CD4-positive, alpha-beta T cell treated with Interleukin-6 for 4 hours (primary cell): ENCODE data around the gene ACSL5.

Experiments
- DNase-seq: peaks from one replicate; pipeline ENCODE4 v3.0.0-alpha.2; 2020; ENCODE audit warnings: mixed read lengths

Gene ACSL5

GRCh38 chr10:112373912-112374338, at the start of gene ACSL5:
Gene ACSL5 (plus strand): TSS chr10:112374116. CDS start chr10:112394947, 20,831 bp downstream.
- no peak for DNase-seq

- DNase-seq = no peak
Measured at GRCh38 chr10:112327678-112328077, 46.2 kb upstream of the ACSL5 start.

GRCh38 chr10:112330162-112330561, 43.8 kb upstream of the ACSL5 start:
- no peak for DNase-seq

GRCh38 chr10:112330607-112331160, 43.2 kb upstream of the ACSL5 start:
- no peak for DNase-seq

- no peak for DNase-seq
Measured at GRCh38 chr10:112332022-112332421, 41.9 kb upstream of the ACSL5 start.

GRCh38 chr10:112332509-112333228, 41.2 kb upstream of the ACSL5 start:
- no peak for DNase-seq

- DNase-seq = no peak
Measured at GRCh38 chr10:112333452-112333851, 40.5 kb upstream of the ACSL5 start.

- DNase-seq = no peak
Measured at GRCh38 chr10:112335111-112335867, 38.6 kb upstream of the ACSL5 start.

GRCh38 chr10:112335868-112336265, 38.0 kb upstream of the ACSL5 start:
- no peak for DNase-seq

- DNase-seq = no peak
Measured at GRCh38 chr10:112336556-112337201, 37.2 kb upstream of the ACSL5 start.

GRCh38 chr10:112338957-112339356, 35.0 kb upstream of the ACSL5 start:
- DNase-seq = no peak

- DNase-seq = no peak
Measured at GRCh38 chr10:112340601-112341000, 33.3 kb upstream of the ACSL5 start.

- DNase-seq = no peak
Measured at GRCh38 chr10:112343056-112343806, 30.7 kb upstream of the ACSL5 start.

- no peak for DNase-seq
Measured at GRCh38 chr10:112344261-112344660, 29.7 kb upstream of the ACSL5 start.

- DNase-seq = no peak
Measured at GRCh38 chr10:112345202-112345601, 28.7 kb upstream of the ACSL5 start.

GRCh38 chr10:112345743-112346142, 28.2 kb upstream of the ACSL5 start:
- no peak for DNase-seq

GRCh38 chr10:112346774-112347173, 27.1 kb upstream of the ACSL5 start:
- no peak for DNase-seq

GRCh38 chr10:112347709-112348671, 25.9 kb upstream of the ACSL5 start:
- DNase-seq = no peak

GRCh38 chr10:112348759-112349158, 25.2 kb upstream of the ACSL5 start:
- no peak for DNase-seq

GRCh38 chr10:112349521-112350085, 24.3 kb upstream of the ACSL5 start:
- no peak for DNase-seq

GRCh38 chr10:112351146-112351545, 22.8 kb upstream of the ACSL5 start:
- no peak for DNase-seq
